NCI-H1436 (cell line): ENCODE data around the gene XRCC5.
A peak's percentile ranks its signal among the peaks of the same experiment; 100 is the strongest.

Experiments
- DNase-seq: peaks from one replicate; lab custom pipeline; 2025; lab: John Stamatoyannopoulos, UW

XRCC5 gene

GRCh38 chr2:216233281-216233995, 124.3 kb downstream of the XRCC5 start:
- DNase-seq = no peak

GRCh38 chr2:216234106-216234505, 125.0 kb downstream of the XRCC5 start:
- no peak for DNase-seq

GRCh38 chr2:216235462-216235861, 126.3 kb downstream of the XRCC5 start:
- no peak for DNase-seq

- no peak for DNase-seq
These were observed 126.7 kb downstream of the XRCC5 start for GRCh38 chr2:216235896-216236295.

GRCh38 chr2:216236486-216236885, 127.3 kb downstream of the XRCC5 start:
- DNase-seq = no peak

GRCh38 chr2:216242365-216242764, 133.2 kb downstream of the XRCC5 start:
- DNase-seq = peak; percentile 28

GRCh38 chr2:216243026-216243425, 133.9 kb downstream of the XRCC5 start:
- DNase-seq = no peak

- no peak for DNase-seq
These were observed 136.3 kb downstream of the XRCC5 start for GRCh38 chr2:216245391-216245975.

- no peak for DNase-seq
These were observed 137.6 kb downstream of the XRCC5 start for GRCh38 chr2:216246766-216247165.
